GM19452 (cell line): Measurements from ENCODE around the gene SHISA9.

Source experiments
- ATAC-seq: cut with Tn5 transposase; IDR thresholded peaks from one replicate; pipeline ENCODE4 v1.9.1; 2021; ENCODE audit not compliant: unreplicated experiment

SHISA9 gene

DNA sequence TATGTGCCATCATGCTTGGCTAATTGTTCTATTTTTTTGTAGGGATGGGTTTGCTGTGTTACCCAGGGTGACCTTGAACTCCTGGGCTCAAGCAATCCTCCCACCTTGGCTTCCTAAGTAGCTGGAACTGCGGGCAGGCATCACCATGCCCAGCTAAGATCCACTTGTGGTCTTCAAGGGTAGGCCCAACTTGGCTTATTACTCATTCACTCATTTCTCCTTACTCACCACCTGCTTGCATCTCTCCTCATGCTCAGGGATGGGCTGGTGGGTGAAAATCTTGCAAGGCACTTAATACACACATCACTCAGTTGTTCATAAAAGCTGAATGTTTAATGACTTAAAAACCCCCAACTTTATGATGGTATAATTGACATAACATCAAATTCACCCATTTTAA is 207.8 kb downstream of the SHISA9 start:
- no peak for ATAC-seq

- ATAC-seq, result no peak
These were observed 208.9 kb downstream of the SHISA9 start for GRCh38 chr16:13110124-13110796.

DNA sequence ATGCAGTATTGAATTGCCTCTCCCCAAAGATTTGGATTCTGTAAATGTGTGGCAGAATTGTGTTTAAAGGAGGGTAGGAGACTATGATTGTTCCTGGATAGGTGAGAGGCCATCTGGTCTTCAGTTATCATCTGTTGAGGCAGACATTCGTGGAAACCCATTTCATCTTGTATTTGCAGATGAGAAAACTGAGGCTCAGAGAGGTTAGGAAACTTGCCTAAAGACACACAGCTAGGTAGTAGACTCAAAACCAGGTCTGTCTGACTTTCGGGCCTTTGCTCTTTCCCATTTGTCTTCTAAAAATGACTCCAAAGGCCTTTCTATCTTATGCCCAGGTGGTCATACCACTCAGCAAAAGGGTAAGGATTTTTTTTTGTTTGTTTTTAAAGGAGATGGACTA is 210.3 kb downstream of the SHISA9 start:
- no peak for ATAC-seq

- no peak for ATAC-seq
These were observed 212.3 kb downstream of the SHISA9 start for GRCh38 chr16:13113741-13114140.

DNA sequence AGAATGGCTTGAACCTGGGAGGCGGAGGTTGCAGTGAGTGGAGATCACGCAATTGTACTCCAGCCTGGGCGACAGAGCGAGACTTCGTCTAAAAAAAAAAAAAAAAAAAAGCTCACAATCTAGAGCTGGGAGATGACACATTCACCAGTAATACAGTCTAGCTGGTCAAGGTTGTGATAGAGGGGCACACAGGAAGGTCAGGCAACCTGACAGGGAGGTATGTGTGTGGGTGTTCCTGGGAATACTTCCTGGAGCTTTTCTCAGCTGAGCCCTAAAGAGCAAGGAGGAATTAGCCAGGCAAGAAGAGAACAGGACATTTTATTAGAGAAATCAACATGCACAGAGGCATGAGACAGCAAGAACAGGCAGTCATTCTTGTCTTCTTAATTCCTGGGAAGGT is 216.7 kb downstream of the SHISA9 start:
- ATAC-seq, result no peak

DNA sequence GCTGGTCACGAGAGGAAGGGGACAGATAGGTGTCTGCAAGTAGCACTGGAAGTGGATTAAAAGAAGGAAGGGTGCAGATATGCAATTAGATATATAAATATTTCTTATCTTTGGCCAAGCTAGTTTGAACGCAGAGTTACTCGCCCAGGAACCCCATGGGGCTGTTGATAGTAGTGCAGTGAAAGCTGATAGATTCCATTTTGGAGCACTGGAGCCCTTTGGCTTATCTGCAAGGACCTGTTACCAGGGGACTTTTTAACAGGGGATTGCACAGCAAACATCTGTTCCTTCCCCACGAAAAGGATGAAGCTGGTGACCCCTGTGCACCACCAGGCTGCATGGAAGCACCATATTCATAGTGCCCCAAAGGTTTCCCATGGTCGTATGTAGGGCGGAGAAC is 218.7 kb downstream of the SHISA9 start:
- ATAC-seq, result no peak

DNA sequence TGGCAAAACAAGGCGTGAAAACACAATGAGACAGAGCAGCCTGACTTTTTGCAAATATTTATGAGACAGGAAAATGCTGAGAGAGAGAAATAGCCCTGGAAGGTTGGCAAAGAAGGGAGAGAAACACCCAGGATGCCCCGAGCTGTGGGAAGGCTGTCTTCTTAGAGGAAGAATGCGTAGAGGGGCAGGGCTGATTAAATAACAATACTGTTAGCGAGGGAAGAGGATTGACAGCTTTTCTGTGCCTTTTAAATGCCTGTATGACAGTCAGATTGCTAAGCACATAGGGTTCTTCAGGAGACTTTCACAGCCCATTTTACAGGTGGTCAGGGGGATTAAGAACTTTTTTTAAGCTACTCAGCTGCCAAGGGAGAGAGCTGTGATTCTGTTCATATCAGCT is 219.2 kb downstream of the SHISA9 start:
- no peak for ATAC-seq

GRCh38 chr16:13123991-13124390 is 222.6 kb downstream of the SHISA9 start:
- ATAC-seq, result no peak

DNA sequence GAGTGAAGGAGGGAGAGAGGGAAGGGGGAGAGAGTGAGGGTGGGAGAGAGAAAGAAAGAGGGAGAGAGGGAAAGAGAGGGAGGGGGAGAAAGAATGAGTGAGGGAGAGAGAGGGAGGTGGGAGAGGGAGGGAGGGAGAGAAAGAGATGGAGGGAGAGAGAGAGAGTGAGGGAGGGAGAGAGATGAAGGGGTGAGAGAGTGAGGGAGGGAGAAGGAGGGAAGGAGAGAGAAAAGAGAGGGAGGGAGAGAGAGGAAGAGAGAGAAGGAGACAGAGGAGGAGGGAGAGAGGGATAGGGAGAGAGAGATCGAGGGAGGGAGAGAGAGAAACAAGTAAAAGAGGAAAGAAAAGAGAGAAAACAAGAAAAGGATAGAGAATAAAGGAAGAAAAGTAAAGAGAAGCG is 225.7 kb downstream of the SHISA9 start:
- ATAC-seq, result no peak

GRCh38 chr16:13130586-13130985 is 229.2 kb downstream of the SHISA9 start:
- ATAC-seq, result no peak

GRCh38 chr16:13134836-13135235 is 233.4 kb downstream of the SHISA9 start:
- ATAC-seq, result no peak

DNA sequence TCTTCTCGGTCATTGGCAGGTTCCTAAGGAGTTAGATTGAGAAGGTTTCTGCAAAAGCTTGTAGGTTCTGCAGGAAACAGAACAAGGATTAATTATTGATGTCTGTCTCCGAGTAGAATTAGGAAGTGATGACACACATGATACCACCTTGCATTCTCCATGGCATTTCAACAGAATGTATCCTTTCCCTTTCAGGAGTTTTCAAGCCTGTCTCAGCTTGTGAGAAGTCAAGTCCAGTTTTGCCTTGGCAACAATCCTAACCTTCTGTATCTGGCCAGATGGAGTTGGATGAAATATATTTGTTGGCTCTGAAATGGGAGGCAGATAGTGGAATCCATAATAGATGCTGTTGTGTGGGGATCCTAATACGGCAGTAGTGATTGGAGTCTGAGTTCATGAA is 235.5 kb downstream of the SHISA9 start:
- ATAC-seq, result no peak

DNA sequence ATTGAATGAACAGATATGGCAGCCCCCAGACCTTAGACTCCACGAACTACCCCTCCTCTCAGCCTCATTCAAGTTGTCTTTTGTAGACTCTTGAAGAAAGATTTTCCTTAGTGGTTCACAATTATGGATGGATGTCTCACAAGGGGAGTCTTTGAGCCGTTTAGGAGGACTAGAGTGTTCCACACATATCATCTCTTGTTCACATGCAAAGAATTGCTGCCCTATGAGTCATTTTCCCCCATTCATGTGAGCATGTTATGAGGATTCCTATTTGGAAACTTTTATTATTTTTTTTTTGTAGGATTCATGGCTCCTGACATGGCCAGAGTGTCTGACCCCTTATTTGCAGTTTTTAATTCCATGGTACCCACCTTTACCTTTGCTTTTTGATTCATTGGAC is 237.1 kb downstream of the SHISA9 start:
- ATAC-seq, result no peak

GRCh38 chr16:13139661-13140241 is 238.4 kb downstream of the SHISA9 start:
- no peak for ATAC-seq

DNA sequence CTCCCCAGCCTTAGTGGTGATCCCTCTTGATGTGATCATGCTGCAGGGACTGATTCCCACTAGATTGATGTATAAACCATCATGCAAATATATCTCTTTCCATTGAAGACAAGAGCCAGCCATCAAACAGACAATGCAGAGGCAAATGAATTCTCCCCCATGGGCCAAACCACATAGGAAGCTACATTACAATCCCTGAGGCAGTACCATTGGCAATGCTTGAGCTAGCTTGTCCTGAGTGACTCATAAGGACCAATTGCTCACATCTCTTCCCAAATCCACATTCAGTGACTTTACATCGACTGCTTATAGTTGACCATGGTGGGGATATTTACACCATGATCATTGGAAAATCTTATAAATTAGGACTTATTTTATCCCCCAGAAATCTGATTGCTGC is 242.2 kb downstream of the SHISA9 start:
- no peak for ATAC-seq

GRCh38 chr16:13146829-13147228 is 245.4 kb downstream of the SHISA9 start:
- no peak for ATAC-seq

GRCh38 chr16:13148294-13148693 is 246.9 kb downstream of the SHISA9 start:
- ATAC-seq, result no peak

GRCh38 chr16:13148836-13149235 is 247.4 kb downstream of the SHISA9 start:
- ATAC-seq, result no peak

- no peak for ATAC-seq
These were observed 248.9 kb downstream of the SHISA9 start for GRCh38 chr16:13150181-13150885.

- no peak for ATAC-seq
These were observed 252.3 kb downstream of the SHISA9 start for GRCh38 chr16:13153696-13154095.

- ATAC-seq, result no peak
These were observed 253.4 kb downstream of the SHISA9 start for GRCh38 chr16:13154799-13155198.

DNA sequence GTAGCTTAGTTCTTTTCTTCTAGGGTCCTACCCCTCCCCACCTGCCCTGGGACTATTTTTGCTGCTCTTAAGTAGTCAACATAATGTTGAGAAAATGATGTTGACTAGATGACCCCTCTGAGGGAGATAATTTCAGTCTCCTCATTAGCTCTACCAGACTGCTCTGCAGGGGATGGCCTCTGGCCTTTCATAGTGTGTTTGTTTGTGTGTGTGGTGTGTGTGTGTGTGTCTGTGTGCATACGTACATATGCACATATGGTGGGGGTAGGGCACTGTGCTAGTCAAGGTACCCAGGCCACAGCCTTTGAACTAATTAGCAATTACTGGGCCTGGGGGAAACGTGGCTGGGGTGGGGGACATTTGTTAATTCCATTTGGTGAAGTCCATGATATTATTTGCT is 254.0 kb downstream of the SHISA9 start:
- ATAC-seq, result no peak
